Fibroblast of mammary gland (primary cell): ENCODE data around the gene MYL7.

ENCODE experiments used
- DNase-seq: peaks from one replicate; pipeline ENCODE4 v3.0.0-alpha.2; 2010; ENCODE audit warnings: low read depth
- H3K4me3 ChIP-seq: 2 replicates; pipeline ENCODE4 v1.5.1; 2011; ENCODE audit warnings: low read depth, mild to moderate bottlenecking, low read length, moderate library complexity; ENCODE audit not compliant: control insufficient read depth
- TF ChIP-seq, protein P1 (sequence below): conservative IDR thresholded peaks from 2 replicates; pipeline ENCODE4 v1.5.1; 2011; ENCODE audit warnings: low read depth, low read length, inconsistent platforms; ENCODE audit not compliant: control insufficient read depth, insufficient read depth

The MYL7 gene

DNA sequence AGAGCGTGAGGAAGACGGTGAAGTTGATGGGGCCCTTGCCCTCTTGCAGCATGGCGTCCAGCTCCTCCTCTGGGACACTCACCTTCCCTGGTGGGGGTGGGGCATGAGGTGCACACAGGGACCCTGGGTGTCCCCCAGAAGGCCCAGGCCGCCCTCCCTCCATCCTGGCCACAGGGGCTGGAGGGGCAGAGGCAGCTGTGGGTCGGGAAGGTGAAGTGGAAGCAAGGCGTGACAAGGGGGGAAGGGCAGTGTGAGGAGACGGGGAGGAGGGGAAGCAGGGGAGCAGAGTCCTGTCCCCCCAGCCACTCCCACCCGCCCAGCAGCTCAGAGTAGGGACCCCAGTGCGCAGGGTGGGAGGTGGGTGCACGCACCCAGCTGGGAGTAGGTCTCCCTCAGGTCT is 791 bp downstream of the MYL7 start:
- H3K4me3 ChIP-seq = no peak overlapping the region
- TF ChIP-seq, protein P1, sequence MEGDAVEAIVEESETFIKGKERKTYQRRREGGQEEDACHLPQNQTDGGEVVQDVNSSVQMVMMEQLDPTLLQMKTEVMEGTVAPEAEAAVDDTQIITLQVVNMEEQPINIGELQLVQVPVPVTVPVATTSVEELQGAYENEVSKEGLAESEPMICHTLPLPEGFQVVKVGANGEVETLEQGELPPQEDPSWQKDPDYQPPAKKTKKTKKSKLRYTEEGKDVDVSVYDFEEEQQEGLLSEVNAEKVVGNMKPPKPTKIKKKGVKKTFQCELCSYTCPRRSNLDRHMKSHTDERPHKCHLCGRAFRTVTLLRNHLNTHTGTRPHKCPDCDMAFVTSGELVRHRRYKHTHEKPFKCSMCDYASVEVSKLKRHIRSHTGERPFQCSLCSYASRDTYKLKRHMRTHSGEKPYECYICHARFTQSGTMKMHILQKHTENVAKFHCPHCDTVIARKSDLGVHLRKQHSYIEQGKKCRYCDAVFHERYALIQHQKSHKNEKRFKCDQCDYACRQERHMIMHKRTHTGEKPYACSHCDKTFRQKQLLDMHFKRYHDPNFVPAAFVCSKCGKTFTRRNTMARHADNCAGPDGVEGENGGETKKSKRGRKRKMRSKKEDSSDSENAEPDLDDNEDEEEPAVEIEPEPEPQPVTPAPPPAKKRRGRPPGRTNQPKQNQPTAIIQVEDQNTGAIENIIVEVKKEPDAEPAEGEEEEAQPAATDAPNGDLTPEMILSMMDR = no peak
- DNase-seq = no peak

DNA sequence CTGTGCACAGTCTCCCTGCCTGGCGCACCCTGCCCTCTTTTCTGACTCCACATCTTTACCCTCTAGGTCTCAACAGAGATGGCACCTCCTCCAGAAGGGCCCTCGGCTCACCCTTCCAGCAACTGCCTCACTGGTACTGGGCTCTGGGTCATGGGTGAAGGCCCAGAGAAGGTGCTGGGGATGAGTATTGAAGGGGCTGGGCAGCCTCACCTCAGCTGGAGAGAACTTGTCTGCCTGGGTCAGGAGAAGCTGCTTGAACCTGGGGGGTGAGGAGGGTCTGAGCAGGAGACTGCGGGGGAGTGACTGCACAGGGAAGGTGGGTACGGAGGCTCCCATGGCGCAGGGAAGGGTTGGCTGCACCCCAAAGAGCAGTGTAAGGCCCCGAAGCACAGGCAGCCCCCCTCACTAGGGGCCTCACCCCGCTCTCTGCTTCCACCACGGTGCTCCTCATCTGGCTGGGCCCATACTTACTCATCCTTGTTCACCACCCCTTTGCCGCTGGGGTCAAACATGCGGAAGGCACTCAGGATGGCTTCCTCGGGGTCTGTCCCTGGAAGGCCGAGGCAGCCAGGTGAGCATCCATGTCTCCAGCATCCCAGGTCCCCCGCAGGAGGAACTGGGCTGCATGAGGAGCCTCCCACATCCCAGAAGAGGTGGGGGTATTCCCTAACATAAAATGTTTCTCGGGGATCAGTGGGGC is 1.7 kb downstream of the MYL7 start:
- no peak overlapping the region for H3K4me3 ChIP-seq
- DNase-seq = no peak
- TF ChIP-seq, protein P1 = no peak

DNA sequence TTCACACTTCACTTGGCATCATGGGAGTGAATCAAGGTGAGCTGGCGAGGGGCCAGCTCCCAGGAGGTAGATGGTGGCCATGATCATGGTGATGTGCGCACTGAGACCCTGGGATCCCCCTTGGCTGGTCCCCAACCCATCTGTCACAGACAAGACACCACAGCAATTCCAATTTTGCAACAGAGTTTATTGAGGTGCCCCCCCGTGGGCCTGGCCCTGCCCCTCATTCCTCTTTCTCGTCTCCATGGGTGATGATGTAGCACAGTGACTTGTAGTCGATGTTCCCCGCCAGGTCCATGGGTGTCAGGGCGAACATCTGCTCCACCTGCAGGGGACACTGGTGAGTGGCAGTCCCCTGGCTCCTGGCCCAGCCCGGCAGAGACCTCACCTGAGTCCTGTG is 2.4 kb downstream of the MYL7 start:
- TF ChIP-seq, protein P1 = no peak
- no peak for DNase-seq
- H3K4me3 ChIP-seq = no peak overlapping the region

DNA sequence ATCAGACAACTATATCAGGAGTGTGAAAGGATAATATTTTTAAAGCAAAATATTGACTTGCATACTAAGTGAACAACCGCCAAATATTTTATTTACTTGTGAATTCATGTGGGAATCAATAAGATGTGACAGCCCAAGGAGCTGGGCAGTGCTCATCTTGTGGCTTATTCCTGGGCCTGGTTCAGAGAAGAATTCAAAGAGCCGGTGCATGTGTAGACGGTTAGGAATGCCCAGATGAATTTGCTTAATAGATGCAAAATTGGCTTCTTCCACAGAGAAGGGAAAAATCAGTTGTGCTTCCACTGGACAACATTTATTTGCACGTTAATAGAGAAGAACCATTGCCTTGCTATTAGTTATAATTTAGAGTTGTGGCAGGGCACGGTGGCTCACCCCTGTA is 4.4 kb downstream of the MYL7 start:
- DNase-seq = no peak
- no peak overlapping the region for H3K4me3 ChIP-seq
- TF ChIP-seq, protein P1 = no peak

DNA sequence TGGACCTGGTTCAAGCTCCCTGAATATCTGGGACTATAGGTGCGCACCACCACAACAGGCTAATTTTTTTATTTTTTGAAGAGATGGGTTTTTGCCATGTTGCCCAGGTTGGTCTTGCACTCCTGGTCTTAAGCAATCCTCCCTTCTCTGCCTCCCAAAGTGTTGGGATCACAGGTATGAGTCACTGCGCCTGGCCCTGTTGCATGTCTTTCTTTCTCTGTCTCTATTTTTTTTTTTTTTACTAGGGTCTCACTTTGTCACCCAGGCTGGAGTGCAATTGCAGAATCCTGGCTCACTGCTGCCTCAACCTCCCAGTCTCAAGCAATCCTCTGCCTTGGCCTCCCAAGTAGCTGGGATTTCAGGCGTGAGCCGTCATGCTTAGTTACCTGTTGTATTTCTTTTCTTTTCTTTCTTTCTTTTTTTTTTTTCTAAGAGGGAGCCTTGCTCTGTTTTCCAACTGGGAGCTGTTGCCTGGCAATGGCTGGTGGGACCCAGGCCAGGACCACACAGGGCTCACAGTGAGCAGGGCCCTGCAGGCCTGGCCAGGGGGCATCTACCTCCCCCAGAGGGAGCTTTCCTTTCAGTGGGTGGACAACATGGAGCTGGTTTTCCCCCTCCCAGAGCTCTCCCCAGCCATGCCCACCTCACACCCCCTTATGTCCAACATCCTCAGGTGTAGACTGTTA is 6.0 kb downstream of the MYL7 start:
- DNase-seq = no peak
- H3K4me3 ChIP-seq = no peak overlapping the region
- TF ChIP-seq, protein P1 = no peak

DNA sequence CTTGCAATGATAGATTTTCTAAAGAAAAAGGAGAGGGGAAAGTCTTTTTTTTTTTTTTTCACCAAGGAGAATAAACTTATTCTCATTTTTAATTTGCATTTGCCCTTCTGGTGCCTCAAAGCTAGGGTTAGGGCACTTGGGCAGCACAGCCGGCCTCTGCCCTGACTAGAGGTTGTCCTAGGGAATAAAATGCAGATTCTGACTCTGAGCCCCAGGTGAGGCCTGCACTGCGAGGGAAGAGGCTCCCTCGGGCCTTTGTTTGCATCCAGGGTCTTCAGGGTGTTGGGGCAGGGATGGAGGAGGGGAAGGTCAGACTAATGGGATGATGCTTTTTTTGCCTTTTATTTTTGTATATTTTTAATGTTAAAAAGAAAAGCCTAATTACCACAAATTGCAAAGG is 7.8 kb downstream of the MYL7 start:
- TF ChIP-seq, protein P1 = no peak
- no peak for DNase-seq
- no peak overlapping the region for H3K4me3 ChIP-seq
